H9 (cell line): ENCODE measurements around the gene DPRX. TPM values are rescaled to one million over a fixed set of nuclear protein-coding genes. Genes with fewer than 3 reads are reported as not detected.

ENCODE experiments used
- DNase-seq: peaks from one replicate; pipeline ENCODE4 v3.0.0-alpha.2; 2017
- H2AFZ ChIP-seq: one replicate; pipeline ENCODE4 v1.6.1; 2013; ENCODE audit warnings: mild to moderate bottlenecking, low read length, control low read depth, moderate library complexity
- H2AK5ac ChIP-seq: 2 replicates; pipeline ENCODE4 v1.6.1; 2013; ENCODE audit warnings: low read length, control low read depth, mixed read lengths; ENCODE audit not compliant: insufficient read length
- H2BK120ac ChIP-seq: one replicate; pipeline ENCODE4 v1.6.1; 2013; ENCODE audit warnings: low read depth, mild to moderate bottlenecking, low read length, control low read depth, inconsistent platforms; ENCODE audit not compliant: poor library complexity, severe bottlenecking
- H2BK12ac ChIP-seq: 2 replicates; pipeline ENCODE4 v1.6.1; 2013; ENCODE audit warnings: low read length, control low read depth, mixed read lengths, low read depth; ENCODE audit not compliant: insufficient read length
- H2BK15ac ChIP-seq: 2 replicates; pipeline ENCODE4 v1.6.1; 2013; ENCODE audit warnings: low read depth, low read length, control low read depth
- H2BK20ac ChIP-seq: one replicate; pipeline ENCODE4 v1.6.1; 2013; ENCODE audit warnings: low read depth, mild to moderate bottlenecking, low read length, control low read depth, inconsistent platforms; ENCODE audit not compliant: poor library complexity, severe bottlenecking
- H2BK5ac ChIP-seq: 2 replicates; pipeline ENCODE4 v1.6.1; 2013; ENCODE audit warnings: low read length, control low read depth, mixed read lengths; ENCODE audit not compliant: insufficient read length
- H3K14ac ChIP-seq: 2 replicates; pipeline ENCODE4 v1.6.1; 2013; ENCODE audit warnings: low read length, control low read depth; ENCODE audit not compliant: insufficient read depth
- H3K18ac ChIP-seq: 2 replicates; pipeline ENCODE4 v1.6.1; 2013; ENCODE audit warnings: low read depth, mild to moderate bottlenecking, mixed read lengths, low read length, control low read depth; ENCODE audit not compliant: insufficient read length
- H3K23ac ChIP-seq: 2 replicates; pipeline ENCODE4 v1.6.1; 2013; ENCODE audit warnings: low read length, control low read depth, mixed read lengths, low read depth; ENCODE audit not compliant: insufficient read length
- H3K23me2 ChIP-seq: 2 replicates; pipeline ENCODE4 v1.6.1; 2013; ENCODE audit warnings: low read depth, mild to moderate bottlenecking, mixed read lengths, low read length, control low read depth; ENCODE audit not compliant: insufficient read length, poor library complexity, severe bottlenecking
- H3K27ac ChIP-seq: 2 replicates; pipeline ENCODE4 v1.5.1; 2013; ENCODE audit warnings: low read length, control low read depth, mixed read lengths, low read depth; ENCODE audit not compliant: insufficient read length
- H3K27me3 ChIP-seq: 2 replicates; pipeline ENCODE4 v1.6.1; 2013; ENCODE audit warnings: low read length, control low read depth, inconsistent platforms; ENCODE audit not compliant: insufficient read depth
- H3K4ac ChIP-seq: 2 replicates; pipeline ENCODE4 v1.6.1; 2013; ENCODE audit warnings: low read depth, mild to moderate bottlenecking, control low read depth, inconsistent platforms, low read length, moderate library complexity
- H3K4me1 ChIP-seq: 2 replicates; pipeline ENCODE4 v1.6.1; 2013; ENCODE audit warnings: low read length, control low read depth, inconsistent platforms; ENCODE audit not compliant: insufficient read depth
- H3K4me2 ChIP-seq: 2 replicates; pipeline ENCODE4 v1.6.1; 2013; ENCODE audit warnings: low read length, control low read depth, mixed read lengths; ENCODE audit not compliant: insufficient read length, insufficient read depth
- H3K56ac ChIP-seq: 2 replicates; pipeline ENCODE4 v1.6.1; 2013; ENCODE audit warnings: low read depth, mild to moderate bottlenecking, mixed read lengths, low read length, control low read depth; ENCODE audit not compliant: insufficient read length
- H3K79me1 ChIP-seq: 2 replicates; pipeline ENCODE4 v1.6.1; 2013; ENCODE audit warnings: low read depth, mild to moderate bottlenecking, moderate library complexity, low read length, control low read depth, inconsistent platforms; ENCODE audit not compliant: insufficient read depth, poor library complexity, severe bottlenecking
- H3K79me2 ChIP-seq: 2 replicates; pipeline ENCODE4 v1.6.1; 2013; ENCODE audit warnings: low read length, control low read depth, inconsistent platforms; ENCODE audit not compliant: insufficient read depth
- H3K9ac ChIP-seq: 2 replicates; pipeline ENCODE4 v1.6.1; 2013; ENCODE audit warnings: low read length, control low read depth, mixed read lengths; ENCODE audit not compliant: insufficient read length; ENCODE audit errors: extremely low read depth
- H3K9me3 ChIP-seq: one replicate; pipeline ENCODE4 v1.6.1; 2013; ENCODE audit warnings: low read depth, low read length, inconsistent platforms; ENCODE audit not compliant: control insufficient read depth
- H3T11ph ChIP-seq: one replicate; pipeline ENCODE4 v1.6.1; 2013; ENCODE audit warnings: mild to moderate bottlenecking, low read length, control low read depth, inconsistent platforms
- H4K20me1 ChIP-seq: one replicate; pipeline ENCODE4 v1.6.1; 2013; ENCODE audit not compliant: control insufficient read depth, insufficient read length, insufficient read depth
- H4K5ac ChIP-seq: 2 replicates; pipeline ENCODE4 v1.6.1; 2013; ENCODE audit warnings: low read depth, mild to moderate bottlenecking, mixed read lengths, low read length, control low read depth; ENCODE audit not compliant: insufficient read length
- H4K8ac ChIP-seq: replicated peaks from 2 replicates; pipeline ENCODE4 v1.6.1; 2013; ENCODE audit warnings: low read length, control low read depth, mixed read lengths, low read depth; ENCODE audit not compliant: insufficient read length
- H4K91ac ChIP-seq: 2 replicates; pipeline ENCODE4 v1.6.1; 2013; ENCODE audit warnings: low read depth, mild to moderate bottlenecking, moderate library complexity, mixed read lengths, low read length, control low read depth; ENCODE audit not compliant: insufficient read length
- H3K27ac Mint-ChIP-seq, 3 experiments: 2 replicates in 2 of 3; 3 replicates in 1 of 3; pipeline ENCODE4 v1.8.0; 2020 to 2021; ENCODE audit warnings: mixed read lengths in 3 of 3, mild to moderate bottlenecking in 1 of 3, moderate library complexity in 1 of 3
- H3K27me3 Mint-ChIP-seq: 2 replicates; pipeline ENCODE4 v1.8.0; 2021; ENCODE audit warnings: low read depth, mild to moderate bottlenecking, moderate library complexity, mixed read lengths
- H3K36me3 Mint-ChIP-seq, 3 experiments: 2 replicates in 2 of 3; 3 replicates in 1 of 3; pipeline ENCODE4 v1.8.0; 2020 to 2021; ENCODE audit warnings: low read depth in 3 of 3, mixed read lengths in 3 of 3; ENCODE audit not compliant: insufficient read depth in 1 of 3
- H3K4me1 Mint-ChIP-seq, 2 experiments: 2 replicates each; pipeline ENCODE4 v1.8.0; 2020; ENCODE audit warnings: mixed read lengths in 2 of 2
- H3K4me3 Mint-ChIP-seq, 2 experiments: 2 replicates in 1 of 2; 3 replicates in 1 of 2; pipeline ENCODE4 v1.8.0; 2020 to 2021; ENCODE audit warnings: mild to moderate bottlenecking in 2 of 2, mixed read lengths in 2 of 2, moderate library complexity in 1 of 2
- H3K9me3 Mint-ChIP-seq, 2 experiments: 2 replicates in 1 of 2; 3 replicates in 1 of 2; pipeline ENCODE4 v1.8.0; 2020; ENCODE audit warnings: mild to moderate bottlenecking in 2 of 2, mixed read lengths in 2 of 2, moderate library complexity in 1 of 2
- CTCF ChIP-seq: fragments of 200-600 bp; sonication (generic); conservative IDR thresholded peaks from 3 replicates; pipeline ENCODE4 v1.8.0; 2021; ENCODE audit warnings: antibody characterized with exemption, mild to moderate bottlenecking
- WGBS: extraction: QIAGEN DNeasy Blood & Tissue Kit; methylation state at CpG from one replicate; pipeline ENCODE4 v1.1.7; 2013; ENCODE audit warnings: missing lambda C conversion rate, low lambda C conversion rate, mixed read lengths; ENCODE audit not compliant: insufficient read length; ENCODE audit errors: extremely low coverage; 5-methylcytosine and 5-hydroxymethylcytosine counted together
- total RNA-seq: library from RNA; stranded (reverse); gene quantifications from 2 replicates; pipeline ENCODE4 v1.2.1, GENCODE V29; 2021

DPRX gene
- total RNA-seq, 1 experiment from 2014 or later: not detected

DNA sequence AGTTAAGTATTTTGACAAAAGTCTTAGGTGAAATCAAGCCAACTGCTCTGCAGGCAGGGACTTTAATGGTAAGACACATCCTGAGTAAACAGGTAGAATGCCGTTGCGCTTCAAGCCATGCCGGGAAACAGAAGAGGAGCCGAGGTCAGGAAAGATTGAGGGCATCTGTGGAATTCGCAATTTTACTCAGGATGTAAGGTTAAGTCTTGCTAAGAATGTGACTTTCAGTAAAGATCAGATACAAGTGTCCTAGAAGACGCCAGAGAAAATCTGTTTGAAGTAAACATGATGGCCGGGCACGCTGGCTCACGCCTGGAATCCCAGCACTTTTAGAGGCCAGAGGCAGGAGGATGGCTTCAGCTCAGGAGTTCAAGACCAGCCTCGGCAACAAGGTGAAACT, 33.4 kb upstream of the DPRX start:
- H3K36me3 Mint-ChIP-seq: no peaks in the 10 kb centered on the region
- no peaks in the 10 kb centered on the region for H3K9me3 Mint-ChIP-seq
- no peaks in the 10 kb centered on the region for H3K79me1 ChIP-seq
- H3K4me1 Mint-ChIP-seq: peaks cover 29 to 38% of the 10 kb centered on the region in 2 experiments
- no peak overlapping the region for H2AK5ac ChIP-seq
- no peaks in the 10 kb centered on the region for H4K20me1 ChIP-seq
- no CpG with 5 or more reads among the region's 10 CpGs for WGBS
- no peak overlapping the region for H4K91ac ChIP-seq
- no peak overlapping the region for H3K4ac ChIP-seq
- no peaks in the 10 kb centered on the region for H3K79me2 ChIP-seq
- H3K9me3 ChIP-seq: no peaks in the 10 kb centered on the region
- no peak overlapping the region for H2AFZ ChIP-seq
- no peak overlapping the region for H2BK5ac ChIP-seq
- H2BK20ac ChIP-seq: no peak overlapping the region
- no peaks in the 10 kb centered on the region for H3K23me2 ChIP-seq
- H3K14ac ChIP-seq: no peak overlapping the region
- no peak overlapping the region for H3K23ac ChIP-seq
- H2BK15ac ChIP-seq: no peak overlapping the region
- no peak overlapping the region for H2BK120ac ChIP-seq
- no peak overlapping the region for H3K56ac ChIP-seq
- H3K4me2 ChIP-seq: no peak overlapping the region
- DNase-seq: no peak
- no peak overlapping the region for H3K18ac ChIP-seq
- no peak overlapping the region for H3K27ac ChIP-seq
- peak overlapping the region; percentile 87 to 95 (median 92) for H3K27ac Mint-ChIP-seq
- H3K4me1 ChIP-seq: peaks cover 3% of the 10 kb centered on the region; the same call in 1 of the 2 replicates
- no peak overlapping the region for H3K9ac ChIP-seq
- H4K8ac ChIP-seq: no peak overlapping the region
- no peak overlapping the region for H4K5ac ChIP-seq
- H3K27me3 ChIP-seq: no peaks in the 10 kb centered on the region
- no peaks in the 10 kb centered on the region for H3K27me3 Mint-ChIP-seq
- no peak overlapping the region for H3K4me3 Mint-ChIP-seq
- no peak overlapping the region for H2BK12ac ChIP-seq
- no peak overlapping the region for H3T11ph ChIP-seq
- no peak for TF ChIP-seq CTCF
